CD4-positive, alpha-beta T cell treated with Interleukin-4 for 4 hours (primary cell): ENCODE data around the gene KIF25.

ENCODE experiments used
- DNase-seq: peaks from one replicate; pipeline ENCODE4 v3.0.0-alpha.2; 2020

The KIF25 gene

DNA sequence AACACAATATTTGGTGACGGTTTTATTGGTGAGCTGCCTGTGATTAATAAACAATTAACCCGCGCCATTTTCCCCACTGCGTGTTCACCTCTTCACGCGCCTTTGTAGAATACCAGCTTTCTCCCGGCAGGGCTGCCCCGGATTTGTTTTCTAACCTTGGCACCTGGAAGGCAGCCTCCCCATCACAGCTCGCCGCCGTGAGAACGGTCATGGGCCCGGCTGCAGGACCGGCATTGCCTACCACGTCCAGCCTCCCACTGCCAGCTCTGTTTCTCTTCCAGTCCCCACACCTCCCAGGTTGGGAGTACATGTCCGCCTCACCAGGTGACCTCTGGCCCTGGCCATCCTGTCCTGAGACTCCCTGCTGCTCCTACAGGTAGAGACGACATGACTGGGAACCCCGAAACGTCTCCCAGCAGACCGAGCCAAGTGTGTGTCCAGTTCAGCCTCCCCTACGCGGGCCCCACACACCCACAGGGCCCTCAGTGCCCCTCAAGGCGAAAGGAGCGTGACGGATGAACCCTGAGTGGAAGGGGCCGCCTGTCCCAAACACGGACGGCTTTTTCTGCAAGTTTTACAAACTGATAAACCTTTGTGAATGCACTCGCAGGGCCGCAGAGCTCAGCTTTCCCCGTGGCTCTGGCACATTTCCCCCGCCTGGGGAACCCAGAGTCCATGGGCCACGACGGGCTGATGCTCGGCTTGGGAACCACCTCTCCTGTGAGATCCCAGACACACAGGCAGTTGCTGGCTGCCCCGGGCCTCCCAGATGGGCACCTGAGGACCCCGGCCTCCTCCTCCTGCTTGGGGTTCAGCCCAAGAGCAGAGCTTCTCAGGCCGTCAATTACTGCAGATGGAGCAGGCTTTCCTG, 55.9 kb downstream of the KIF25 start:
- no peak for DNase-seq

GRCh38 chr6:168053957-168054471, 56.5 kb downstream of the KIF25 start:
- DNase-seq, result no peak

- DNase-seq, result no peak
Measured at GRCh38 chr6:168054765-168055560, 57.5 kb downstream of the KIF25 start.

- no peak for DNase-seq
Measured at GRCh38 chr6:168055696-168056489, 58.4 kb downstream of the KIF25 start.

DNA sequence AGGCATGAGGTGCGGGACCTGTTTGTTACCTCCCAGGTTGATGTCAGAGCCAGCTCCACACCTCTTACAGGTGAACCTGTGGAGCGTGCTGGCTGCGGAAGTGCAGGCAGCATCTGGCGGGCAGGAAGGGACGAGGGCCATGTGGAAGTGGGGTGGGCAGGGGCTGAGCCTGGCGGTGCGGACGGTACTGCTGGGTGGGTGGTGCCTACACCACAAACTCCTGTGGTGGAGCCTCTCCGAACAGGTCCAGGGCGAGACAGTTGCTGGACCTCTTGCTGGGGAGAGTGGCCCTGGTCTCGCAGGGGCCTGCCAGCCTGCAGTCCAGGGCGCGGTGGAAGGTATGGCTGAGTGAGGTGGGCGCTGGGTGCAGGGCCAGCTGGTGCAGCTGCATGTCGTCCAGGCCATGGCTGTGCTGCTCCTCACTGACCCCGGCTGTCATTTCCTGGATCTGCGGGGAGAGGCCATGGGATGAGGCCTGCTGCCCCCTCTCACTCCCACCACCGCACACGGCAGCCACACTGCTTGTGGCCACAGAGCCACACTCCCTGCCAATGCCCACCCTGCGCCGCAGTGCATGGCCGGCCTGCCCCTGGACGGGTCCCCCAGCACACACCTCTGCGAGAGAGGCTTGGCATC, 59.5 kb downstream of the KIF25 start:
- DNase-seq, result no peak

- DNase-seq, result no peak
Measured at GRCh38 chr6:168057836-168058235, 60.4 kb downstream of the KIF25 start.

- DNase-seq, result no peak
Measured at GRCh38 chr6:168058691-168059551, 61.5 kb downstream of the KIF25 start.

DNA sequence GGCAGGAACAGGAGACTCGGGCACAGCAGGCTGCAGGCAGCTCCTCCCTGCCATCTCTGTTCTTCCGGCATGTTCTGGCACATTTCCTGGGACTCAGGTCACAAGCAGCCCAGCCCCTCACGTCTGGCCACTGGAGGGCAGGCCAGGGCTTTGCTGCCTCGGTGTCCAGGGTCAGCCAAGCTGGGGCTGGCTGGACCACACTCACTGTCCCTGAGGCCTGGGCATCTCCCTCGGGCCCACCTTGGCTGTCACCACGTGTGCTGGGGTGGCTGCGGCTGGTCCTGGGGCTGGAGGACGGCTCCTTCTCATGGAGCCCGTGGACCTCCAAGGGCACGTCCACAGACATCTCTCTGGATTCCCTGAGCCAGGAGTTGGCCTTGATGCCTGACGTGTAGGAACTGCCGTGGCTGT, 63.1 kb downstream of the KIF25 start:
- no peak for DNase-seq

DNA sequence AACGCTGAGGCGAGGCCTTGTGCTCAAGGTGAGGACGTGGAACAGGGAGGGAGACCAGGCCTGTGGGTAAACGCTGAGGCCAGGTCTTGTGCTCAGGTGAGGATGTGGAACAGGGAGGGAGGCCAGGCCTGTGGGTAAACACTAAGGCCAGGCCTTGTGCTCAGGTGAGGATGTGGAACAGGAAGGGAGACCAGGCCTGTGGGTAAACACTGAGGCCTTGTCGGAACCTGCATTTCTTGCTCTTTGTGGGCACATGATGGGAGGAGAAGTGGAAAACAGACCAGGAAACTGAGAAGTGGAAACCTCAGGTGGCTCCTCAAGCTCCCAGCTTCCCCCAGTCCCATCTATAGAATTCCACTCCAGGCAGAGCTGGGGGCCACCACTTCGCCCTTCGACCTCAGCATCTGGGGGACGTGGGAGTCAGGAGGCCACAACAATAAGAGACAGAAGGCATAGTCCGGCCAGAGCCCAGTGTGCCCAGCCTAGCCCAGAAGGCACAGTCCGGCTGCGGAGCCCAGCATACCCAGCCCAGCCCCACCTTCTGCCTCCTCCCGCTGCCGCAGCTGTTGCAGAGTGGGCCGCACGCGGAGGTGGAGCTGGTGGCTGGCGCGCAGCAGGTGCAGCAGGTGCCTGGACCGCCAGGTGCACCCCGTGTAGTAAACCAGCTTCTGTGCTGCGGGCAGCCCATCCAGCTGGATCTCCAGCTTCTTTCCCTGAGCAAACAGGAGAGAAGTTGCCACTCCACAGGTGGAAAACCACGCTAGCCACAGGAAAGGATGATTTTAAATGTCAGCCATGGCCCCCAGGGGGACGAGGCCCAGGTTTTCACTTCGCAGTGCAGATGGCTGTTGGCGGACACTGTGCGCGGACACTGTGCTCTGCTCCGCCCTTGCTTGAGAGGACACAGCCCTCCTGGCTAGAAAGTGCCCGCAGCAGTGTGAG, 64.1 kb downstream of the KIF25 start:
- DNase-seq, result no peak

DNA sequence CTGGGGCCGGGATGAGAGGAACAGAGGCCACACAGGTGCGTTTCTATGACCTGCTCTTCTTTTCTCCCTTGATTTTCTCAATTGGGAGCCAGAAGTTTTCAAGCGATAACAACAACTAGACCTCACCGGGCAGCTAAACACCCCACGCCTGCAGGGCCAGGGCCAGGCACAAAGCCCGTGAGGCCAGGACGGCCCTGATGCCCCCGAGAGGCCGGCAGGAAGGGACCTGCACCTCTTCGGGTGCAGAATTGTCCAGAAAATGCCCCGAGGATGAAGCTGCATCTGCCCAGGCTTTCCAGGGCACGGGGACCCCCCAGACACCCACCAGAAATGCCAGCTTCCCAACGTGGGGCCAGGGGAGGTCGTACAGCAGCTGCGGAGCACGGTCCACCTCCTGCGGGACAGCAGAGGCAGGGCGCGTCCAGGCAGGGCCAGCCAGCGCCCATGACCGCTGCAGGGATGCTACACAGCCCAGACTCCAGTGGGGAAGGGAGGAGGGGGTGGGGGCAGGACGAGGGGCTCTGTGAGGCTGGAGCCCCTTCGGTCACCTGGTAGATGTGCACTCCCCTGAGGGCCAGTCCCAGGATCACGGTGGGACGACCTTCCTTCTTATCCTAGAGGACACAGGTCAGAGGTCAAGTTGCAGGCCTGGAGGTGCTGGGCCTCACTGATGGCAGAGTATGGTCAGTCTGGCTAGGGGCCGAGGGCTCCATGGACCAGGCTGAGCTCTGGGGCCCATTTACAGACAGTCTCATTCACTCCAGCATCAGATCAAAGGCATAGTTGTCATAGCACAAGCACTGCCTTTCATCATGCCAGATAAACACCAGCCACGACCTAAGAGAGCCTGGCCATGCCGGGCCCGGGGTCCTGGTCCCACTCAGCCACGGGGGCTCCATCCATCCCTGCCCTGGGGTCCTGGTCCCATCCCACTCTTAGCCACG, 65.1 kb downstream of the KIF25 start:
- no peak for DNase-seq

- DNase-seq, result no peak
Measured at GRCh38 chr6:168063431-168063830, 66.0 kb downstream of the KIF25 start.

GRCh38 chr6:168064226-168064807, 66.8 kb downstream of the KIF25 start:
- DNase-seq, result no peak

GRCh38 chr6:168067081-168067759, 69.7 kb downstream of the KIF25 start:
- DNase-seq, result no peak

GRCh38 chr6:168070804-168071203, 73.3 kb downstream of the KIF25 start:
- DNase-seq, result no peak

DNA sequence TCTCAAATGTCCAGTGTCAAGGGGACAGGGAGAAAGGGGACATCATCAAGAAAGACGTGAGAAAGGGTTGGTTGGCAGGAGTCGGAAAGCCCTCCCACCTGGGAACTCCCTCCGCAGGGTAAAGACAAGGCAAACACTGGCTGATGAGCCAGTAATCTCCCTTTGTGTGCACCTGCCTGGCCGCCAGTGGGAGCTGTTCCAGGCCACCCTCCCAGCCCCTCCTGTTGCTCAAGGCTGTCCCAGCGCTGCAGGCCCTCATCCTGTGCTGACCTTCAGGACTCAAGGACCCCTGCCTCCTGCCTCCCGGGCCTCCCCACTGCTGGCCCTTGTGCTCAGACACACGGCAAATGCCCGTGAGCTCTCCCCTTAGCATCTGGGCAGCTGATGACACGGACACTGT, 74.1 kb downstream of the KIF25 start:
- DNase-seq, result no peak

DNA sequence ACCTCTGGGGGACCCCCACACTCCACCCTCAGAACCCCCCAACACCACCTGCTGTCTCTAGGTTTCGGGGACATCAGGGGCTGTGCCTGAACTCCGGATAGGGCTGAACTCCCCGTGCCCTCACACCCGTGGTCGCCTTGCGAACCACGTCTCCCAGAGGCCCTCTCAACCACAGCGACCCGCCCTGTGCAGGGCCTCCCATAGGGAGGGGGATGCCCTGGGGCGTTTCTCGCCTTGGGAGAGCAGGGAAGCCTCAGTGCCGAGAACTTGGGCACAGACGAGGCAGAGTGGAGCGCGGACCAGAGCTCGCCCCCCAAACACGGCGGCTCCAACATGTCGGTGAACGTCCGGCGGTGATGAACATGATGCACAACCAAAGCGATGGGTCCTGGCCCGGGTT, 74.8 kb downstream of the KIF25 start:
- DNase-seq, result no peak

GRCh38 chr6:168072730-168073129, 75.3 kb downstream of the KIF25 start:
- no peak for DNase-seq
